Stimulated activated CD8-positive, alpha-beta memory T cell treated with anti-CD3 and anti-CD28 coated beads, Interleukin-2, amount 100 ng/mL, for 48 hours (primary cell): ENCODE measurements around the gene ZNF653.
"Not testable (repeated sequence)": the region's sequence is repeated elsewhere in the genome, so short reads cannot be mapped to it uniquely, and the experiment has no call there.

Experiments used
- DNase-seq, 2 donors: peaks; one replicate each; pipeline ENCODE4 v3.0.0-alpha.2; 2020; ENCODE audit warnings: low read depth in 2 of 2

ZNF653 gene

DNA sequence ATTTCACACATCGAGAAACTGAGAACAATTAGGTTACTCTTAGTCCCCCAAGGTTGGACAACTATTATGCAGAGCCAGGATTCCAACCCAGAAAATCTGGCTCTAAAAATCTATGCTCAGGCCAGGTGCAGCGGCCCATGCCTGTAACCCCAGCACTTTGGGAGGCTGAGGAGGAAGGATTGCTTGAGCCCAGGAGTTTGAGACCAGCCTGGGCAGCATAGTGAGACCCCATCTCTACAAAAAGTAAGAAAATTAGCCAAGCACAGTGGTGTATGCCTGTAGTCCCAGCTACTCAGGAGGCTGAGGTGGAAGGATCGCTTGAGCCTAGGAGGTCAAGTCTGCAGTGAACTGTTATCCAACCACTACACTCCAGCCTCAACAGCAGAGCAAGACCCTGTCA is 72.1 kb downstream of the ZNF653 start:
- not testable (repeated sequence) for DNase-seq
